KOPT-K1 (cell line): ENCODE data around the gene TMEM62.
"Not testable (repeated sequence)": the region's sequence is repeated elsewhere in the genome, so short reads cannot be mapped to it uniquely, and the experiment has no call there.

Experiments
- H3K27ac ChIP-seq: fragments of 200-600 bp; sonication (generic); 2 replicates; pipeline ENCODE4 v1.5.1; 2016; ENCODE audit warnings: antibody characterized with exemption, mild to moderate bottlenecking, low read depth, low read length; ENCODE audit not compliant: poor library complexity, severe bottlenecking
- H3K36me3 ChIP-seq: fragments of 200-600 bp; sonication (generic); 2 replicates; pipeline ENCODE4 v1.5.1; 2017; ENCODE audit warnings: antibody characterized with exemption, mild to moderate bottlenecking, low read length, moderate library complexity; ENCODE audit not compliant: insufficient read depth
- H3K9me3 ChIP-seq: fragments of 200-600 bp; sonication (generic); 2 replicates; pipeline ENCODE4 v1.5.1; 2017; ENCODE audit warnings: antibody characterized with exemption, low read length, mild to moderate bottlenecking; ENCODE audit not compliant: insufficient read depth, poor library complexity, severe bottlenecking

Gene TMEM62

GRCh38 chr15:43105077-43105736 lies 28.2 kb upstream of the TMEM62 start:
- Histone ChIP-seq H3K9me3 (no peaks in the 10 kb centered on the region), H3K36me3 (peaks cover 38% of the 10 kb centered on the region), H3K27ac (peak overlapping the region; percentile 75)

- H3K36me3 ChIP-seq, result peaks cover 30% of the 10 kb centered on the region
- peak within 1 kb of the TSS; percentile 75 for H3K27ac ChIP-seq
- no peaks in the 10 kb centered on the region for H3K9me3 ChIP-seq
These were observed 27.5 kb upstream of the TMEM62 start, which contains the start of gene UBR1 for GRCh38 chr15:43105778-43106485. Gene UBR1 (minus strand): TSS chr15:43106038. CDS start chr15:43106022, 16 bp downstream.

- Histone ChIP-seq H3K27ac (peak overlapping the region; percentile 75), H3K9me3 (no peaks in the 10 kb centered on the region), H3K36me3 (peaks cover 25% of the 10 kb centered on the region)
These were observed 26.9 kb upstream of the TMEM62 start for GRCh38 chr15:43106486-43106829.

- Histone ChIP-seq H3K36me3 (peaks cover 14% of the 10 kb centered on the region), H3K27ac (no peak overlapping the region), H3K9me3 (no peaks in the 10 kb centered on the region)
These were observed 25.6 kb upstream of the TMEM62 start for GRCh38 chr15:43107751-43108150.

DNA sequence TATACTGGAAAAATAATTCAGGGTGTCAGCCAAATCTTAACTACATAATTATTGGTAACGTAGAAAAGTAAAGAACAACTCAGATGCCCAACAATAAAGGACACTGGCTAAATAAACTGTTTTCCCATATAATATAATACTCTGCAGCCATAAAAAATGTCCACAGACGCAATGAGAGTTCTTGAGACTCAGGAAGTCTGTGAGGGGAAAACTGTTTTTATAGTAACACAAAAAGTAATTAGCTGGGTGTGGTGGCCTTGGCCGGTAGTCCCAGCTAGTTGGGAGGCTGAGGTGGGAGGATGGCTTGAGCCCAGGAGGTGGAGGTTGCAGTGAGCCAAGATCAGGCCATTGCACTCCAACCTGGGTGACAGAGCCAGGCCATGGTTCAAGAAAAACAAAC lies 22.0 kb upstream of the TMEM62 start:
- H3K9me3 ChIP-seq, result no peaks in the 10 kb centered on the region
- H3K36me3 ChIP-seq, result no peaks in the 10 kb centered on the region
- H3K27ac ChIP-seq, result no peak overlapping the region

- H3K36me3 ChIP-seq, result no peaks in the 10 kb centered on the region
- H3K27ac ChIP-seq, result no peak overlapping the region
- no peaks in the 10 kb centered on the region for H3K9me3 ChIP-seq
These were observed 15.1 kb upstream of the TMEM62 start for GRCh38 chr15:43118286-43118685.

DNA sequence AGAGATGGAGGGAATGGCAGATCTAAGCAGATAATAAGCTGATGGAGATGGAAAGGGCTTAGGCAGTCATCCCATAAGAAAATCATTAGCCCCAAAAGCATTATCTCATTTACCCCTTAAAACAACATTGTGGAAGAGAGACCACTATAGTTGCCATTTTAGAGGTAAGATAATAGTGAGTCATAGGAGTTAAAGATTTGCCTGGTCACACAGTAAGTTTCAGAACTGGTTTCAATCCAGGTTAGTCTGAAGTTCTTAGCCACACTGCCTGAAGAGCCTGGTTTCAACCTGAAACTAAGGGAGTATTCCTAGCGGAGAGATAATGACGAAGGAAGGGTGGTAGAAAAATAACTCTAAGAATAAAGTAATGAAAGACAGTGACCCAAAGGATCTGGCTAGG lies 14.6 kb upstream of the TMEM62 start:
- no peaks in the 10 kb centered on the region for H3K36me3 ChIP-seq
- H3K9me3 ChIP-seq, result no peaks in the 10 kb centered on the region
- no peak overlapping the region for H3K27ac ChIP-seq

GRCh38 chr15:43121863-43122262 lies 11.5 kb upstream of the TMEM62 start:
- no peaks in the 10 kb centered on the region for H3K9me3 ChIP-seq
- H3K27ac ChIP-seq, result no peak overlapping the region
- no peaks in the 10 kb centered on the region for H3K36me3 ChIP-seq

DNA sequence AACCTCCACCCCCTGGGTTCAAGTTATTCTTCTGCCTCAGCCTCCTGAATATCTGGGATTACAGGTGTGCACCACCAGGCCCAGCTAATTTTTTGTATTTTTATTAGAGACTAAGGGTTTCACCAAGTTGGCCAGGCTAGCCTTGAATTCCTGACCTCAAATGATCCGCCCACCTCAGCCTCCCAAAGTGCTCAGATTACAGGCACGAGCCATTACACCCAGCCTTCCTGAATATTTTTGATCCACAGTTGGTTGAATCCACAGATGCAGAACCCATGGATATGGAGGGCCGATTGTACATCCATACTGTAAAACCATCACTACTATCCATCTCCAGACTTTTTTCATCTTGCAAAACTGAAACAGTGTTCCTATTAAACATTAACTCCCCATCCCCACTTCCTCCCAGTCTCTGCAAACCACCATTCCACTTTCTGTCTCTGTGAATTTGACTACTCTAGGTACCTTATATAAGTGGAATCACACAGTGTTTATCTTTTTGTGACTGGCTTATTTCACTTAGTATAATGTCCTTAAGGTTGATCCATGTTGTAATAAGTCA lies 8.2 kb upstream of the TMEM62 start:
- peaks cover 4% of the 10 kb centered on the region for H3K9me3 ChIP-seq
- H3K36me3 ChIP-seq, result no peaks in the 10 kb centered on the region
- H3K27ac ChIP-seq, result no peak overlapping the region

- Histone ChIP-seq H3K9me3 (peaks cover 4% of the 10 kb centered on the region), H3K36me3 (no peaks in the 10 kb centered on the region), H3K27ac (no peak overlapping the region)
These were observed 7.0 kb upstream of the TMEM62 start for GRCh38 chr15:43126356-43126755.

DNA sequence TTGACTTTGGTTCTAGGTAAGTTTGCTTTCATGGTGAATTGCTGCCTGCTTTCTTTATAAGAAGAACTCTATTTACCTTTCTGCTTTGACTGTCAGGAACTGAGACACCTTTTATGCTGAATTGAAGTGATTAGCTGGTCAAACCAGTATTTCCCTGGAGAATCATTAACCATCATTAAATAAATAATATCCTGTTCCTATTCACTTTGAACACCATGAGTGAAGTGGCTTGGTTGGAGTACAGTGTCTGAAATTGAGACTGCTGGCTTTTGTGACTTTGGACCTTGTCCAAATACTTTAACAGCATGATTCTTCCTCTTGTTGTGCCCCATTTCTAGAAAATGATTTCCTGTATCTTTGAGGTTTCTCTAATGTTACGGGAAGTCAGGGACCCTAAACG lies 5.6 kb upstream of the TMEM62 start:
- Histone ChIP-seq H3K27ac (no peak overlapping the region), H3K36me3 (no peaks in the 10 kb centered on the region), H3K9me3 (peaks cover 4% of the 10 kb centered on the region)

DNA sequence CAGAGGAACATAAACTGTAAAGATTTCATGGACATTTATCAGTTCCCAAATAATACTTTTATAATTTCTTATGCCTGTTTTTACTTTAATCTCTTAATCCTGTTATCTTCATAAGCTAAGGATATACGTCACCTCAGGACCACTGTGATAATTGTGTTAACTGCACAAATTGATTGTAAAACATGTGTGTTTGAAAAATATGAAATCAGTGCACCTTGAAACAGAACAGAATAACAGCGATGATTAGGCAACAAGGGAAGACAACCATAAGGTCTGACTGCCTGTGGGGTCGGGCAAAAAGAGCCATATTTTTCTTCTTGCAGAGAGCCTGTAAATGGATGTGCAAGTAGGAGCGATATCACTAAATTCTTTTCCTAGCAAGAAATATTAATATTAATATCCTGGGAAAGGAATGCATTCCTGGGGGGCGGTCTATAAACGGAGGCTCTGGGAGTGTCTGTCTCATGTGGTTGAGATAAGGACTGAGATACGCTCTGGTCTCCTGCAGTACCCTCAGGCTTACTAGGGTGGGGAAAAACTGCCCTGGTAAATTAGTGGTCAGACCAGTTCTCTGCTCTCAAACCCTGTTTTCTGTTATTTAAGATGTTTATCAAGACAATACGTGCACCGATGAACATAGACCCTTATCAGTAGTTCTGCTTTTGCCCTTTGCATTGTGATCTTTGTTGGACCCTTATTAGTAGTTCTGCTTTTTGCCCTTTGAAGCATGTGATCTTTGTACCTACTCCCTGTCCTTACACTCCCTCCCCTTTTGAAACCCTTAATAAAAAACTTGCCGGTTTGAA lies 5.0 kb upstream of the TMEM62 start:
- not testable (repeated sequence) for H3K9me3 ChIP-seq, H3K36me3 ChIP-seq, H3K27ac ChIP-seq

DNA sequence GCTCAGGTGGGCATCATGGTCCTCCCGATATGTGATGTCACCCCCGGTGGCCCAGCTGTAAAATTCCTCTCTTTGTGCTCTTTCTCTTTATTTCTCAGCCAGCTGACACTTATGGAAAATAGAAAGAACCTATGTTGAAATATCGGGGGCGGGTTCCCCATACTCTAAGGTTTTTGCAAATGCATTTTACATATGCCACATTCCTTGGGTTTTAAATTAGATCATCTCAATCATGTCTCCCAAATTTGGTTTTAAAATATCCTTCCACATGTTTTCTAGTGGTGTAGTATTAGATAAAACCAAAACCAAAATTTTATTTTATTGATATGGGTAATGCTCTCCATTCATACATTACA lies 4.4 kb upstream of the TMEM62 start:
- Histone ChIP-seq H3K27ac (no peak overlapping the region), H3K9me3 (peaks cover 4% of the 10 kb centered on the region), H3K36me3 (no peaks in the 10 kb centered on the region)

GRCh38 chr15:43132830-43133429 lies 456 bp upstream of the TMEM62 start:
- Histone ChIP-seq H3K27ac (peak overlapping the region; percentile 44), H3K36me3 (no peaks in the 10 kb centered on the region), H3K9me3 (peaks cover 4% of the 10 kb centered on the region)

DNA sequence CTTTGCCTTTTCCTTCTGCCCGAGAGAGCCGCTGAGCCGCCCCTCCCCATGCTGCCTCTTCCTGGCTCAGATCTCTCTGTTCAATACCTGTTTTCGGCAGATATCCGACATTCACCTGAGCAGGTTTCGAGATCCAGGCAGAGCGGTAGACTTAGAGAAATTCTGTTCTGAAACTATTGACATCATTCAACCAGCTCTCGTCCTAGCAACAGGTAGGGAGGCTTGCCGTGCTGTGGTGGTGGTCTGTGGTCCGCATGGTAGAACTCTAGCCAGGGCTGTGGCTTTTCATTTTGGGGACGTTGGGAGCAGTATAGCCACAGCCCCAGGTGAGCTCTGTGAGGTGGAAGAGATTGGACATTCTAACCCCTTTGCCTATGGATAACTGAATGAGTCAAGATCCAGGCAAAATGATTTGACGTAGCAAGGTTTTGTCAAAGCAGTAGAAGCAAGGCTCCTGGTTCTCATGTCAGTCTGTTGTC lies 810 bp downstream of the TMEM62 start:
- Histone ChIP-seq H3K27ac (peak overlapping the region; percentile 44), H3K9me3 (no peaks in the 10 kb centered on the region), H3K36me3 (no peaks in the 10 kb centered on the region)
